Loucy (cell line): Measurements from ENCODE around the gene AGPS.
"Not testable (repeated sequence)": the region's sequence is repeated elsewhere in the genome, so short reads cannot be mapped to it uniquely, and the experiment has no call there.

Experiments used
- EZH2phosphoT487 ChIP-seq: fragments of 200-600 bp; IDR thresholded peaks from 2 replicates; pipeline ENCODE4 v1.6.1; 2018; ENCODE audit warnings: antibody characterized with exemption, mild to moderate bottlenecking, moderate library complexity, borderline replicate concordance
- TF ChIP-seq, protein P1 (sequence below): fragments of 200-600 bp; sonication (generic); conservative IDR thresholded peaks from 2 replicates; pipeline ENCODE4 v1.5.1; 2014; ENCODE audit warnings: mild to moderate bottlenecking, antibody characterized with exemption, low read length

GRCh38 chr2:177424620-177425019 is 32.0 kb downstream of the AGPS start:
- TF ChIP-seq, protein P1, sequence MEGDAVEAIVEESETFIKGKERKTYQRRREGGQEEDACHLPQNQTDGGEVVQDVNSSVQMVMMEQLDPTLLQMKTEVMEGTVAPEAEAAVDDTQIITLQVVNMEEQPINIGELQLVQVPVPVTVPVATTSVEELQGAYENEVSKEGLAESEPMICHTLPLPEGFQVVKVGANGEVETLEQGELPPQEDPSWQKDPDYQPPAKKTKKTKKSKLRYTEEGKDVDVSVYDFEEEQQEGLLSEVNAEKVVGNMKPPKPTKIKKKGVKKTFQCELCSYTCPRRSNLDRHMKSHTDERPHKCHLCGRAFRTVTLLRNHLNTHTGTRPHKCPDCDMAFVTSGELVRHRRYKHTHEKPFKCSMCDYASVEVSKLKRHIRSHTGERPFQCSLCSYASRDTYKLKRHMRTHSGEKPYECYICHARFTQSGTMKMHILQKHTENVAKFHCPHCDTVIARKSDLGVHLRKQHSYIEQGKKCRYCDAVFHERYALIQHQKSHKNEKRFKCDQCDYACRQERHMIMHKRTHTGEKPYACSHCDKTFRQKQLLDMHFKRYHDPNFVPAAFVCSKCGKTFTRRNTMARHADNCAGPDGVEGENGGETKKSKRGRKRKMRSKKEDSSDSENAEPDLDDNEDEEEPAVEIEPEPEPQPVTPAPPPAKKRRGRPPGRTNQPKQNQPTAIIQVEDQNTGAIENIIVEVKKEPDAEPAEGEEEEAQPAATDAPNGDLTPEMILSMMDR = not testable (repeated sequence)
- TF ChIP-seq EZH2phosphoT487 = not testable (repeated sequence)
